ENCODE measurements around the gene DNER. TPM values are rescaled to one million over a fixed set of nuclear protein-coding genes. Genes with fewer than 3 reads are reported as not detected.

The DNER gene
- total RNA-seq, 2 experiments from 2014 or later, result not detected

DNA sequence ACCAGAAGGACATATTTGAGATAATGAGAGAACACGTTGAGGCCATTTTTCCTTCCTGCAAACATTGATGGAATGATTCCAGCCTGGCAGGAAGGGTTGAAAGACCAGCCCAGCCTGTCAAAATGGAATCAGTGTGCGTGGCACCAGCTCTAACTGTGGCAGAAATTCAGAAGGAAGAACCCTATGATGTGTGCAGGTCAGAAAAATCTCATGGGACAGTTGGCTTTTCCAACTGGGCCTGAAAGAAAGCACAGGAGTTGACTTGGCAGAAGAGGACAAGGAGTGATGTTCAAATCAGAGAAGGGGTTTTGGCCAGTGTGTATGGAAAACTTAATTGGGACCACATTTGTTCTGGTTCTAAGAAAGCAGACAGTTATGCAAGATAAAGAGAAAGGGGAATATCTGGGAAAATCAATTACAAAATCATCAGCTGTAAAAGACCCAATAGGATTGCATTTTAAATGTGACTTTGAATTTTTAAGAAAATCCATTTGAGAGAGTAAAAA is 250.5 kb downstream of the DNER start:
- no peak overlapping the region for H3K27ac Mint-ChIP-seq
- TF ChIP-seq, protein P1, sequence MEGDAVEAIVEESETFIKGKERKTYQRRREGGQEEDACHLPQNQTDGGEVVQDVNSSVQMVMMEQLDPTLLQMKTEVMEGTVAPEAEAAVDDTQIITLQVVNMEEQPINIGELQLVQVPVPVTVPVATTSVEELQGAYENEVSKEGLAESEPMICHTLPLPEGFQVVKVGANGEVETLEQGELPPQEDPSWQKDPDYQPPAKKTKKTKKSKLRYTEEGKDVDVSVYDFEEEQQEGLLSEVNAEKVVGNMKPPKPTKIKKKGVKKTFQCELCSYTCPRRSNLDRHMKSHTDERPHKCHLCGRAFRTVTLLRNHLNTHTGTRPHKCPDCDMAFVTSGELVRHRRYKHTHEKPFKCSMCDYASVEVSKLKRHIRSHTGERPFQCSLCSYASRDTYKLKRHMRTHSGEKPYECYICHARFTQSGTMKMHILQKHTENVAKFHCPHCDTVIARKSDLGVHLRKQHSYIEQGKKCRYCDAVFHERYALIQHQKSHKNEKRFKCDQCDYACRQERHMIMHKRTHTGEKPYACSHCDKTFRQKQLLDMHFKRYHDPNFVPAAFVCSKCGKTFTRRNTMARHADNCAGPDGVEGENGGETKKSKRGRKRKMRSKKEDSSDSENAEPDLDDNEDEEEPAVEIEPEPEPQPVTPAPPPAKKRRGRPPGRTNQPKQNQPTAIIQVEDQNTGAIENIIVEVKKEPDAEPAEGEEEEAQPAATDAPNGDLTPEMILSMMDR (IDR thresholded peaks at IDR 0.05), result no peak

DNA sequence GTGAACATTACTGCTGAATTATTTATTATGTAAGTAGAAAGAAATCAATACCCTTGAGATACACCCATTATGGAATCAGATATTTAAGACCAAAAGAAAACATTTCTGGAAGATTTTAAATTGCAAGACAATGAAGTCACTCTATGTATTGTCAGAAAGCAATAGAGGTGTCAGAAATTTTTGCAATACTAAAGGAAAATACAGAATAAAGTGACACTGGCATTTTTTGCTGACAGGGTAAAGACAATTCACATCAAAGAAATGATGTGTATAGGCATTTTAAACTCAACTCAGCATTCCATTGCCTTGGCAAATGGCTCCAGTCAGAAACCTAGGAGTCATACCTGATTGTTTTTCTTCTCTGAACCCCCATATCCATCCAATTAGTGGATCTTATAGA is 252.2 kb downstream of the DNER start:
- no peak for DNase-seq
- ATAC-seq, result no peak
- Mint-ChIP-seq H3K9me3 (no peaks in the 10 kb centered on the region), H3K4me1 (ENCODE audit: low read depth) (no peaks in the 10 kb centered on the region), H3K4me3 (no peak overlapping the region), H3K36me3 (ENCODE audit: low read depth) (no peaks in the 10 kb centered on the region), H3K27me3 (no peaks in the 10 kb centered on the region), H3K27ac (no peak overlapping the region)
- ChIA-PET CTCF (no interaction called here), POLR2A (no interaction called here)
- intact Hi-C loops (cut with micrococcal nuclease), result no loop called here
- TF ChIP-seq, protein P1 (IDR thresholded peaks at IDR 0.05), result no peak

More for the DNA sequence above, 250.5 kb downstream of the DNER start:
- no peak for ATAC-seq
- Mint-ChIP-seq H3K4me3 (no peak overlapping the region), H3K4me1 (ENCODE audit: low read depth) (no peaks in the 10 kb centered on the region), H3K9me3 (no peaks in the 10 kb centered on the region), H3K27me3 (no peaks in the 10 kb centered on the region), H3K36me3 (ENCODE audit: low read depth) (no peaks in the 10 kb centered on the region)
- DNase-seq, result no peak
- ChIA-PET POLR2A (no interaction called here), CTCF (no interaction called here)
- intact Hi-C loops (cut with micrococcal nuclease), result no loop called here

DNA sequence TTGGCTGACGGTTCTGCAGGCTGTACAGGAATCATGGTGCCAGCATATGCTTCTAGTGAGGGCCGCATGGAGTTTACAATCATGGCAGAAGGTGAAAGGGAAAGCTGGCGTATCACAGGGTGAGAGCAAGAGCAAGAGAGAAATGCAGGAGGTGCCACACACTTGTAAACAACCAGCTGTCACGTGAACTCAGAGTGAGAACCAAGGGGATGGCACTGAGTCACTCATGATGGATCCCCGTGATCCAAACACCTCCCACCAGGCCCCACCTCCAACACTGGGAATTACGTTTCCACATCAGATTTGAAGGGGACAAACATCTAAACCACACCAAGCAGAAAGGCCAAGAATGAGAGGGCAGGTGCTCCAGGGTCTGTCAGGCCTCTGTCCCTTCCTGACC is 258.3 kb downstream of the DNER start:
- TF ChIP-seq, protein P1 (IDR thresholded peaks at IDR 0.05), result no peak
- no peak overlapping the region for H3K4me3 Mint-ChIP-seq
- no peaks in the 10 kb centered on the region for H3K4me1 Mint-ChIP-seq (ENCODE audit: low read depth)
- DNase-seq, result no peak
- H3K36me3 Mint-ChIP-seq (ENCODE audit: low read depth), result no peaks in the 10 kb centered on the region
- H3K27ac Mint-ChIP-seq, result no peak overlapping the region
- ChIA-PET POLR2A (no interaction called here), CTCF (no interaction called here)
- no peak for ATAC-seq
- H3K27me3 Mint-ChIP-seq, result peaks cover 4% of the 10 kb centered on the region
- H3K9me3 Mint-ChIP-seq, result no peaks in the 10 kb centered on the region
- intact Hi-C loops (cut with micrococcal nuclease), result no loop called here

DNA sequence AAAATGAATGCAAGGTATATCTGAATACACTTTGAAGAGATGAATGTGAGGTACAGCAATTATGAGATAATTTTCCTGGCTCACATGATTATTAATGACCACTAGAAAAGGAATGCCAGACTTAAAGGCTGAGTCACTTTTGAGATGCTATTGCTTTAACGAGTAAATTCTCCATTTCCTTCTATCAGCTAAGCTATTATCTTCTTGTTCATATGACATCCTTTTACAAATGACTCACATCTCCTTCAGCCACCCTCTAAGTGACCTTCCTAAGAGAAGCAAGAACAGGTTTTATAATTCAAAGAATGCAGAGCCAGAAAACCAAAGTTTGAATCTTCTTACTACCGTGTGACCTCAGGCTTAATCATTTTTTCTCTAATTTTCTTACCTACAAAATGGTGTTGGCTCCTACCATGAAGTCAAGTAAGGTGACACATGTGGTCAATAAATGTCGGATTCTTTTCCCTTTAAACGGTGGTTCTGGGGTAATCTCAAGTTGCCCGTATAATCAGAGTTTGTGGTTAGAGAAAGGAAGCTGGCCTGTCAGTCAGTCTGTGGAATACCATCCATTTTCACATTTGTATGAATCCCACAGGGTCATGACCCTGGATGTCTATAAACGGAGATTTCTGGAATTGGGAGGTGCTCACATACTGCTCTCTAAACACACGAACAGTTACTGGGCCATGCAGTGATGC is 259.3 kb downstream of the DNER start:
- no peaks in the 10 kb centered on the region for H3K4me1 Mint-ChIP-seq (ENCODE audit: low read depth)
- H3K4me3 Mint-ChIP-seq, result no peak overlapping the region
- no peaks in the 10 kb centered on the region for H3K9me3 Mint-ChIP-seq
- H3K27ac Mint-ChIP-seq, result no peak overlapping the region
- ChIA-PET POLR2A (no interaction called here), CTCF (no interaction called here)
- ATAC-seq (no peak), DNase-seq (no peak)
- TF ChIP-seq, protein P1 (IDR thresholded peaks at IDR 0.05), result no peak
- H3K36me3 Mint-ChIP-seq (ENCODE audit: low read depth), result no peaks in the 10 kb centered on the region
- peaks cover 5% of the 10 kb centered on the region for H3K27me3 Mint-ChIP-seq
- intact Hi-C loops (cut with micrococcal nuclease), result no loop called here

DNA sequence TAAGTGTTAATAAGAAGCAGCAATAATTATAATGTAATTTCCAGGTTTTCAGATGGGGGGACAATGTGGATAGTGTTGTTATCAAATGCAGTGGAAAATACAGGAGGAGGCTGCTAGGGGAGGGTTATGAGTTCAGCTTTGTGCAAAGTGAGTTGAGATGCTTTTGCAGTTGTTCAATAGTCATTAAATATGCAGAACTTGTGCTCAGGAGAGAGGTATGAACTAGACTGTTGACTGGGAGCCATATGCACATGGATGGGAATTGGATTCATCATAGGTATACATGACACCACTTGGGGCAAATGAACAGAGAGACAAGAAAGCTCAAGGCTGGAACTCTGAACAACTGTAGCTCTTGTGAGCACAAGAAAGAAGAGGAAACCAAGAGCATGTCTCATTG is 261.1 kb downstream of the DNER start:
- CTCF ChIA-PET, result no interaction called here
- no peak for ATAC-seq

More for the DNA sequence above, 261.1 kb downstream of the DNER start:
- H3K36me3 Mint-ChIP-seq (ENCODE audit: low read depth), result no peaks in the 10 kb centered on the region
- TF ChIP-seq, protein P1 (IDR thresholded peaks at IDR 0.05), result no peak
- H3K4me3 Mint-ChIP-seq, result no peak overlapping the region
- POLR2A ChIA-PET, result interaction anchor here (0.6 kb wide), 1 partner anchor 19 kb away, joined by 3 read pairs; no protein-coding TSS in a partner anchor
- no peaks in the 10 kb centered on the region for H3K4me1 Mint-ChIP-seq (ENCODE audit: low read depth)
- H3K27ac Mint-ChIP-seq, result no peak overlapping the region
- H3K27me3 Mint-ChIP-seq, result peaks cover 7% of the 10 kb centered on the region
- H3K9me3 Mint-ChIP-seq, result no peaks in the 10 kb centered on the region
- no peak for DNase-seq
- intact Hi-C loops (cut with micrococcal nuclease), result no loop called here

All from activated CD8-positive, alpha-beta T cell treated with anti-CD3 and anti-CD28 coated beads for 36 hours (primary cell).